ENCODE data around the gene TEX51.
A peak's percentile ranks its signal among the peaks of the same experiment; 100 is the strongest.

The TEX51 gene

DNA sequence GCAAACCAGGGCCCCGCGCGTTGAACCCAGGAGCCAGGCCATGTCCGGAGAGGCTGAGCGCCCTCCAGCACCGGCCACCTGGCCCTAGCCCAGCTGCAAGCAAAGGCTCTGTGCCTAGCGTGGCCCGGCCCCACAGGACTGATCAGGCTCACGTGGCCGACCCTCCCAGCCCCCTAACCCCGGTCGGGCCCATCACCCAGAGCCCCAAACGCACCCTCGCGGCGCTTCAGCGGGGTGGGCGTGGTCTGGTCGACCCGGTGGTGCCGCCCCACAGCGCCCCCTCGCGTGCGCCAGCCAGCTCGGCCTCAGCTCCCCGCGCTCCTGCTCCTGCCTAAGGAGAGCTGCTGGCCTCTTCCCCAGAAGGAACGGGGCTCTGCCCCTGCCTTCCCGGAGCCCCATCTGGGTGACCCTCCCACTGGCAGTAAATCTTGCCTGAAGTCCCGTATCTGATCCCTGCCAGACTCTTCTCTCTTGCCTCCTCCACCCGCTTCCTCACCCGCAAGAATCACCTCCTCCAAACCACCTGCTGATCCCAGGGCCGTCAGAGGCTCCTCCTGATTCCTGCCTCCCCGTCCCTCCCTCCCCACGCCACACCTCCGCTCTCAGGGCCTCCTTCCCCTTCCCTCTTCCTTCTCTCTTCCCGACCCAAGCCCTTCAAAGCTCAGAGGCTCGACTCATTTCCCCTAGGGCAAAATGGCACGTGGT lies 12.3 kb upstream of the TEX51 start:
- TF ChIP-seq RAD21 (IDR thresholded peaks at IDR 0.05; ENCODE audit: low read depth) (peak; percentile 43; the same call in 1 of the 2 replicates), REST (IDR thresholded peaks at IDR 0.05; ENCODE audit: low read depth) (no peak)

- no peak for TF ChIP-seq TCF12 (IDR thresholded peaks at IDR 0.05; ENCODE audit: low read depth)
Measured at GRCh38 chr2:126886916-126887280, 11.8 kb upstream of the TEX51 start.

- TF ChIP-seq, protein P1, sequence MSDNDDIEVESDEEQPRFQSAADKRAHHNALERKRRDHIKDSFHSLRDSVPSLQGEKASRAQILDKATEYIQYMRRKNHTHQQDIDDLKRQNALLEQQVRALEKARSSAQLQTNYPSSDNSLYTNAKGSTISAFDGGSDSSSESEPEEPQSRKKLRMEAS (IDR thresholded peaks at IDR 0.05): no peak
Measured at GRCh38 chr2:126887506-126887905, 11.2 kb upstream of the TEX51 start.

- no peak for TF ChIP-seq TEAD4 (IDR thresholded peaks at IDR 0.05)
- TF ChIP-seq TCF12 (IDR thresholded peaks at IDR 0.05; ENCODE audit: low read depth): no peak
- TF ChIP-seq ZBTB7A (IDR thresholded peaks at IDR 0.05; ENCODE audit: low read depth): no peak
- no peak for TF ChIP-seq RAD21 (IDR thresholded peaks at IDR 0.05; ENCODE audit: low read depth)
- TF ChIP-seq TAF1 (IDR thresholded peaks at IDR 0.05; ENCODE audit: low read depth): no peak
- no peak for TF ChIP-seq FOXM1 (IDR thresholded peaks at IDR 0.05; ENCODE audit: borderline replicate concordance, low read depth)
- TF ChIP-seq, protein P1 (IDR thresholded peaks at IDR 0.05): no peak
- TF ChIP-seq NFIC (IDR thresholded peaks at IDR 0.05): no peak
- TF ChIP-seq YY1 (IDR thresholded peaks at IDR 0.05; ENCODE audit: low read depth): no peak
- TF ChIP-seq CREB1 (IDR thresholded peaks at IDR 0.05; ENCODE audit: low read depth): no peak
- no peak for TF ChIP-seq EP300 (IDR thresholded peaks at IDR 0.05; ENCODE audit: borderline replicate concordance)
- TF ChIP-seq CEBPB (IDR thresholded peaks at IDR 0.05): no peak
- no peak for TF ChIP-seq REST (IDR thresholded peaks at IDR 0.05; ENCODE audit: low read depth)
- no peak for TF ChIP-seq USF1 (IDR thresholded peaks at IDR 0.05)
- no peak for TF ChIP-seq EGR1 (IDR thresholded peaks at IDR 0.05)
Measured at GRCh38 chr2:126888046-126888445, 10.6 kb upstream of the TEX51 start.

- TF ChIP-seq RAD21 (IDR thresholded peaks at IDR 0.05; ENCODE audit: low read depth) (no peak), EGR1 (IDR thresholded peaks at IDR 0.05) (no peak), TEAD4 (IDR thresholded peaks at IDR 0.05) (no peak), TAF1 (IDR thresholded peaks at IDR 0.05; ENCODE audit: low read depth) (no peak), EP300 (IDR thresholded peaks at IDR 0.05; ENCODE audit: borderline replicate concordance) (no peak), CREB1 (IDR thresholded peaks at IDR 0.05; ENCODE audit: low read depth) (no peak), REST (IDR thresholded peaks at IDR 0.05; ENCODE audit: low read depth) (no peak), CEBPB (IDR thresholded peaks at IDR 0.05) (no peak), TCF12 (IDR thresholded peaks at IDR 0.05; ENCODE audit: low read depth) (no peak), FOXM1 (IDR thresholded peaks at IDR 0.05; ENCODE audit: borderline replicate concordance, low read depth) (no peak), YY1 (IDR thresholded peaks at IDR 0.05; ENCODE audit: low read depth) (no peak), NFIC (IDR thresholded peaks at IDR 0.05) (no peak)
- TF ChIP-seq, protein P1 (IDR thresholded peaks at IDR 0.05): no peak
Measured at GRCh38 chr2:126889071-126889470, 9.6 kb upstream of the TEX51 start.
